NCI-H1930 (cell line): ENCODE measurements around the gene LPA.
A peak's percentile ranks its signal among the peaks of the same experiment; 100 is the strongest.

Experiments used
- DNase-seq, 2 experiments: peaks; one replicate each; lab custom pipeline; 2025; lab: John Stamatoyannopoulos, UW

Gene LPA

GRCh38 chr6:160520043-160520904 lies 143.8 kb downstream of the LPA start:
- peak; percentile 47 to 73 for DNase-seq

DNA sequence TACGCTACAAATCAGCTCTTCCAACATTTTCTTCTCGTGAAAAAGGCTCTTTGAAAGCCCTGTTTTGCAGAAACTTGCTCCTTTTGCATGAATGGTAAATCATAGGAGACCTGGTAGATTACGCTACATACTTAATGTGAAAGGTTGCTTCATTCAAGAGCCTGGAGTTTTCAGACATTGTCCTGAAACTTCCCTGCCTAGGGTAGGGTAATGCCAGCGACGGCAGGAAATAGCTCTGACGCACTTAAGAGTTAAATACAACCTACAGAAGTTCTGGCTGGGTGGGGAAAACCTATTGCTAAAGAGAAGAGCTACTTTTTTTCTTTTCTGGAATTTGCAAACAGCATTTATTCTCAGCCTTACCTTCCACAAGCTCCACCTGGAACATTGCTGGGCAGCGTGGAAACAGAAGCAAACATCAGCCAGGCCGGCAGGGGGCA lies 144.5 kb downstream of the LPA start:
- no peak for DNase-seq

DNA sequence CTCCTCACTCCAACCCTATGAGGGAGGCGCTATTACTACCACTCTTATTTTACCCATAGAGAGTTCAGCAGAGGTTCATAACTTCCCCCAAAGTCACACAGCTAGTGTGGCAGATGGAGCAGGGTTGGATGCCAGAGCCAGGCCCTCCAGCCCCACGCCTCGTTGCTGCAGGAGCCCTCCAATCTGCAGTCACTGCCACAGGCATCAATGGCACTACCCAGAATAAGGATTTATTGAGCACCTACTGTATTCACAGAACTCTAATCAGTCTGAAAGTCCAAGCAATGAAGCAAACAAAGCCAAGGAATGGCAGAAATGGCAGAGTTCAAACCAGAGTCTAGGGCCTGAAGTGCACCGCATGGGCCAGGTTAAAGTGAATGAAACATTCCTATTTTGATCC lies 144.9 kb downstream of the LPA start:
- no peak for DNase-seq

GRCh38 chr6:160513836-160514235 lies 150.2 kb downstream of the LPA start:
- no peak for DNase-seq

- no peak for DNase-seq
Measured at GRCh38 chr6:160510976-160511617, 153.0 kb downstream of the LPA start.

DNA sequence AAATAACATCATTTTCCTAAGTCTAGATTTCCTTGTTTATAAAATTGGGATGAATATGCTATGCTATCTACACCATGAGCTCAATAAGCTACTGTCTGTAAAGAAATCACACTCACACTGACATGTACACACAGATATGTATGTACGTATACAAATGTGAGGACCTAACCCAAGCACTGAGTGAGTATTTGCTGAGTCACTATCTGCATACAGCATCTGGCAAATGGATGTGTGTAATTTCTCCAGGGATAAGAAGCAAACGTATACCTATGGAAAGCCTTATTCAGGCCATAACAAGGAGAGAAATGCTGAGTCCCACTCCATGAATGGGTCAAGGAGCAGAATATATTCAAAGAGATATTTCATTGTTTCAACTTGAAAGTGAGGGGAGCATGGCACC lies 153.9 kb downstream of the LPA start:
- DNase-seq: no peak

GRCh38 chr6:160509610-160510009 lies 154.5 kb downstream of the LPA start:
- DNase-seq: no peak

DNA sequence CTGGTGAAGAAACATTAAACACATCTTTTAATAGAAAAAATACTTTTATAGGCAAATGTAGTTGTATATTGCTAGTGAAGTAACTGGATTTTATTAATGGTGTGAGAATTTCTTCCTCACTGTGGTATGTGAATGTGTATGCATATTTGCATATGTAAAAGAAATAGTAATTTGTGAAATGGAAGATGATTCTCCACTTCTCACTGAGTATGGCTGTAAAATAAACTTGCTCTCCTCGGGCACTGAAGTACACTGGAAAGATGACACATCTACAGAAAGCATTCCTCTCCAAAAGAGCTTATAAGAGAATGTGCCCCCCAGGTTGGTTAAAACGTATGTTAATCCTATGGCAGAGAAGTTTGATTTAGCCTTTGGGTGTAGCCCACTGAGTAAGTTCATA lies 155.5 kb downstream of the LPA start:
- DNase-seq: no peak

DNA sequence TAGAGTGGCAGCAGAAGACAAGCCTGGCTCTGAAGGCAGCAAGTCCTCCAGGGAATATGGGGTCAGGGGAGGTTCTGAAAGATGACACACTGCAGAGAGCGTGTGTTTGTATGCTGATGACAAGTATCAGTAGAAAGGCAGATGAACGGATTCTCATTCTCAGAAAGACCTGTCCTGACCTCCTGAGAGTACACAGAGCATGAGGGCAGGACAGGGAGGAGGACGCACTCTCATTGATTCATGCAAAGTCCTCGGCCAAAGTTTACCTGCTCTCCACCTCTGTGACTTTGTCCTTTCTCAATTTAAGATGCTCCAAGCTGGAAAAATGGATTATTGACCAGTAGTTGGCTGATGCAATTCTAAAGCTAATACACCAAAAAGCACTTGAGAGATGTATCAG lies 156.7 kb downstream of the LPA start:
- no peak for DNase-seq

DNA sequence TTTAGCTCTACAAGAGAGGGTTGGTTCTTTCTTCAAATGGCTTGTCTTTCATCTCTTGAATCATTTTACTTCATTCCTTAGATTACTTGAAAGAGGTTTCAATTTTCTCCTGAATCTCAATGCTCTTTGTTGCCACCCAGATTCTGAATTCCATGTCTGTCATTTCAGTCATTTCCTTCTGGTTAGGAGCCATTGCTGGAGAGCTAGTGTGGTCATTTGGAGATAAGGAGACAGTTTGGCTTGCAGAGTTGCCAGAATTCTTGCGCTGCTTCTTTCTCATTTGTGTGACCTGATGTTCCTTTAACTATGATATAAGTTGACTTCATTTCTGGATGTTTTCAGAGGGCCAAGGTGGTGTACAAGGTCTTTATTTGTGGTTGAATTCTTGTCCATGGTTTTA lies 158.1 kb downstream of the LPA start:
- no peak for DNase-seq

DNA sequence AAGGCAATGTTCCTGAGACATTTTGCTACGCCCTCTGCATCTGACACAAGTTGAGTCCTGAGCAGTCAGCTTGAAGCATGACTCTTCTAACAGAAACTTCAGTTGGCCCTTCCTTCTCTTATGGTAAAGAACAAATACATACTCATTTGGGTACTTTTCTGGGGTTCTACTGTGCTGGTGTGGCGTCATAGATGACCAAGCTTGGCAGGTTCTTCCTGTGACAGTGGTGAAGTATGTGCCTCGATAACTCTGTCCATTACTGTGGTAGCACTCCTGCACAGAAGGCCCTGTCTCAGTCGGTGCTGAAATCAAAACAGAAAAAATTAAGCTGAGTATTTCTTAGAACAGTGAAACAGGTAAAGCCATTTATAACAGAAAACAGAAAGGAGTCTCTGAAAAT lies 163.4 kb downstream of the LPA start:
- no peak for DNase-seq

DNA sequence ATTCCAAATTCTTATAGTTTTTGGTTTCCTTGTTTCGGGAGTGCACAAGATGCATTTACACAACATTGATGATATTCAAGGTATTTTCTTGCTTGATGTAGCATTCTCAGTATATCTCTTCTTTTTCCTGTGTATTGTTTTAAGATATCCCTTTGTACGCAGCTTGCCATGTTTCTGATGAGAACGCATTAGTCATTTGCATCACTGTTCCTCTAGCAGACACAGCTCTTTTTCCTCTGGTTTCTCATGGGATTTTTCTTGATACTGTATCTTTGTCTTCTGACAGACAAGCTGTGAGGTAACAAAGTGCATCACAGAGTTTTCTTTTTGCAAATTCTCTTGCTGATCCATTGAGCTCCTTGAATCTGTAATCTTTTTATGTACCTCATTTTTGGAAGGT lies 169.5 kb downstream of the LPA start:
- no peak for DNase-seq

DNA sequence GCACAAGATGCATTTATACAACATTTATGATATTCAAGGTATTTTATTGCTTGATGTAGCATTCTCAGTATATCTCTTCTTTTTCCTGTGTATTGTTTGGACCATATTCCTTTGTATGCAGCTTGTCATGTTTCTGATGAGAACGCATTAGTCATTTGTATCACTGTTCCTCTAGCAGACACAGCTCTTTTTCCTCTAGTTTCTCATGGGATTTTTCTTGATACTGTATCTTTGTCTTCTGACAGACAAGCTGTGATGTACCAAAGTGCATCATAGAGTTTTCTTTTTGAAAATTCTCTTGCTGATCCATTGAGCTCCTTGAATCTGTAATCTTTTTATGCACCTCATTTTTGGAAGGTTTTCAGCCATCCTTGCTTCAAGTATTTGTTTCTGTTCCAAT lies 175.0 kb downstream of the LPA start:
- no peak for DNase-seq

DNA sequence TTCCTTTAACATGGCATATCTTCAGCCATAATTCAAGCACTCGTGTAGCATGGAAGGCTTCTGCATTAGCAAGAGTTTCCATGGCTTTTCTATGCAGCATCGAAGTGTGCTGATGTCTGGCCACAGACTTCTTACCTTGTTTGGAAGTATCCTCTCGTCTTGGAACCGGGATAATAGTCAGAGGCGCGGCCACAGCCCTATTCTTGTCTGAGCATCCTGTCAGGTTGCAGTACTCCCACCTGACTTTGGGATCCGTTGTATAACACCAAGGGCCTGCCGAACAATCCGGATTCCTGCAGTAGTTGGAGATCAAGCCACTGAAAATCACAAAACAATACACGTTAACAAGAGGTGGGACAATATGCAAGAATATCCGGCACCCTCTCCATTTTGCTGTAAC lies 177.0 kb downstream of the LPA start:
- no peak for DNase-seq
